GM12878 (cell line): ENCODE measurements around the gene CSTPP1. TPM values are rescaled to one million over a fixed set of nuclear protein-coding genes. Genes with fewer than 3 reads are reported as not detected.

Experiments used
- ATAC-seq: fragments of 200-7000 bp; cut with Tn5 transposase; 3 replicates; pipeline ENCODE4 v1.9.1; 2020; ENCODE audit warnings: mild to moderate bottlenecking, moderate library complexity
- BruUV-seq: library from RNA; stranded (reverse); fragments of 400-500 nt; replicated peaks from 2 replicates; lab custom pipeline; 2021; lab: Mats Ljungman, UMichigan
- CTCF ChIA-PET: fragments of 300-600 bp; sonication (Branson Sonifier 250); formaldehyde crosslinking; extraction: SDS; loops from one replicate; lab custom pipeline; 2021; ENCODE audit warnings: inconsistent platforms; lab: Yijun Ruan, JAX
- POLR2A ChIA-PET: fragments of 350-600 bp; formaldehyde crosslinking; extraction: SDS; loops from one replicate; lab custom pipeline; 2021; ENCODE audit warnings: inconsistent platforms; lab: Charles Lee
- RAD21 ChIA-PET: fragments of 300-600 bp; sonication (Branson Sonifier 250); formaldehyde crosslinking; loops from one replicate; lab custom pipeline; 2023; ENCODE audit warnings: antibody characterized with exemption; ENCODE audit not compliant: unreplicated experiment; lab: Charles Lee
- SMC1A ChIA-PET: fragments of 300-600 bp; sonication (Branson Sonifier 250); formaldehyde crosslinking; loops from one replicate; lab custom pipeline; 2023; ENCODE audit not compliant: unreplicated experiment, uncharacterized antibody; lab: Charles Lee
- DNase-seq: peaks from one replicate; pipeline ENCODE4 v3.0.0-alpha.2; 2011; ENCODE audit warnings: low read depth, low spot score
- FAIRE-seq: peaks from 3 replicates; lab custom pipeline; 2011; peaks lifted over from hg19 to GRCh38; lab: Jason Lieb, UNC
- H2AFZ ChIP-seq: 2 replicates; pipeline ENCODE4 v1.6.0; 2011; ENCODE audit warnings: low read depth, low read length, control low read depth; ENCODE audit not compliant: control insufficient read depth
- H3K27ac ChIP-seq: 2 replicates; pipeline ENCODE4 v1.5.1; 2011; ENCODE audit warnings: control low read depth; ENCODE audit not compliant: control insufficient read depth, insufficient read depth
- H3K27me3 ChIP-seq, 2 experiments: replicated peaks in 1 of 2; 2 replicates each; pipeline versions ENCODE4 v1.6.0 to v1.6.1; 2011; ENCODE audit warnings: low read length in 1 of 2; ENCODE audit not compliant: control insufficient read depth in 2 of 2, insufficient read depth in 2 of 2
- H3K36me3 ChIP-seq, 2 experiments: 2 replicates each; pipeline ENCODE4 v1.5.1; 2011; ENCODE audit warnings: low read length in 1 of 2; ENCODE audit not compliant: control insufficient read depth in 2 of 2, insufficient read depth in 2 of 2
- H3K4me1 ChIP-seq: 2 replicates; pipeline ENCODE4 v1.6.1; 2011; ENCODE audit warnings: mild to moderate bottlenecking, low read length, moderate library complexity, mixed read lengths; ENCODE audit not compliant: control insufficient read depth, insufficient read depth
- H3K4me2 ChIP-seq: 2 replicates; pipeline ENCODE4 v1.6.0; 2011; ENCODE audit warnings: control low read depth; ENCODE audit not compliant: control insufficient read depth, insufficient read depth
- H3K4me3 ChIP-seq: fragments of 200-600 bp; sonication (generic); 2 replicates; pipeline ENCODE4 v1.5.1; 2016
- H3K79me2 ChIP-seq: 2 replicates; pipeline ENCODE4 v1.6.0; 2011; ENCODE audit warnings: low read length; ENCODE audit not compliant: control insufficient read depth, insufficient read depth
- H3K9ac ChIP-seq: 2 replicates; pipeline ENCODE4 v1.8.0; 2011; ENCODE audit warnings: low read length, control low read depth, mixed read lengths; ENCODE audit not compliant: control insufficient read depth, insufficient read depth
- H3K9me3 ChIP-seq: replicated peaks from 3 replicates; pipeline ENCODE4 v1.5.1; 2011; ENCODE audit warnings: mild to moderate bottlenecking, low read length; ENCODE audit not compliant: control insufficient read depth, insufficient read depth
- H4K20me1 ChIP-seq: 2 replicates; pipeline ENCODE4 v1.6.0; 2011; ENCODE audit not compliant: control insufficient read depth, insufficient read depth
- ATF7 ChIP-seq: fragments of 450-650 bp; IDR thresholded peaks from 2 replicates; pipeline ENCODE4 v1.6.1; 2016; ENCODE audit warnings: low read depth, mild to moderate bottlenecking
- BRCA1 ChIP-seq: IDR thresholded peaks from 2 replicates; pipeline ENCODE4 v1.6.1; 2011; ENCODE audit warnings: low read depth, low read length, improper control_type of control experiment
- KDM1A ChIP-seq: fragments of 200-600 bp; sonication (generic); IDR thresholded peaks from 2 replicates; pipeline ENCODE4 v1.6.1; 2016; ENCODE audit warnings: borderline replicate concordance
- PML ChIP-seq: IDR thresholded peaks from 2 replicates; pipeline ENCODE4 v1.6.1; 2012; ENCODE audit warnings: low read length, inconsistent platforms
- WGBS: methylation state at CpG from one replicate; pipeline ENCODE4 v1.1.6; 2016; ENCODE audit warnings: low lambda C conversion rate; ENCODE audit not compliant: insufficient replicate concordance, insufficient coverage; ENCODE audit errors: missing lambda C conversion rate; 5-methylcytosine and 5-hydroxymethylcytosine counted together
- in situ Hi-C: fragments of 300-500 bp; cut with MboI; formaldehyde crosslinking; loops from 9 replicates; pipeline ENCODE4 v1.14.3; 2018; ENCODE audit warnings: mixed read lengths
- intact Hi-C: fragments of 100-400 bp; cut with micrococcal nuclease; formaldehyde crosslinking; loops from one replicate; pipeline ENCODE4 v1.14.2; 2022; ENCODE audit not compliant: unreplicated experiment
- polyA plus RNA-seq, 11 experiments: library from polyadenylated mRNA; depleted of rRNA in 4 of 11; unstranded in 6 of 11; stranded (reverse) in 5 of 11; fragments of >200 nt; fragmentation: Nextera tagmentation in 4 of 11; fragmentation: Illumina TruSeq in 1 of 11; extraction: Ambion mirVana in 4 of 11; extraction: Trizol in 1 of 11; gene quantifications; 1 replicate in 1 of 11; 2 replicates in 10 of 11; pipeline versions ENCODE4 v1.2.1 to v1.2.3, GENCODE V29; 2011 to 2016; ENCODE audit warnings: inconsistent platforms in 2 of 11, missing spikeins in 2 of 11, low read depth in 1 of 11
- total RNA-seq, 4 experiments: library from RNA; depleted of rRNA in 3 of 4; stranded (reverse); fragments of >200 nt in 3 of 4; fragmentation: Illumina TruSeq in 1 of 4; extraction: Trizol in 1 of 4; gene quantifications; 2 replicates each; pipeline versions ENCODE4 v1.2.1 to v1.2.3, GENCODE V29; 2013 to 2021
- TF ChIP-seq, protein P1 (sequence below): fragments of 450-650 bp; IDR thresholded peaks from 2 replicates; pipeline ENCODE4 v1.6.1; 2016; ENCODE audit warnings: mild to moderate bottlenecking
- TF ChIP-seq, protein P2 (sequence below): fragments of 150-350 bp; IDR thresholded peaks from 2 replicates; pipeline ENCODE4 v1.6.1; 2016; ENCODE audit warnings: low read depth, low read length

CSTPP1 gene
- total and polyA plus RNA-seq, 10 of the 15 experiments (the other 5 are each of a cell fraction or from before 2014, with no cell fraction given), result 7.1 to 23.4 (median 17.5) TPM

GRCh38 chr11:47021965-47022364 is 85.4 kb downstream of the CSTPP1 start:
- TF ChIP-seq, protein P1, sequence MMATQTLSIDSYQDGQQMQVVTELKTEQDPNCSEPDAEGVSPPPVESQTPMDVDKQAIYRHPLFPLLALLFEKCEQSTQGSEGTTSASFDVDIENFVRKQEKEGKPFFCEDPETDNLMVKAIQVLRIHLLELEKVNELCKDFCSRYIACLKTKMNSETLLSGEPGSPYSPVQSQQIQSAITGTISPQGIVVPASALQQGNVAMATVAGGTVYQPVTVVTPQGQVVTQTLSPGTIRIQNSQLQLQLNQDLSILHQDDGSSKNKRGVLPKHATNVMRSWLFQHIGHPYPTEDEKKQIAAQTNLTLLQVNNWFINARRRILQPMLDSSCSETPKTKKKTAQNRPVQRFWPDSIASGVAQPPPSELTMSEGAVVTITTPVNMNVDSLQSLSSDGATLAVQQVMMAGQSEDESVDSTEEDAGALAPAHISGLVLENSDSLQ, result no peak
- TF ChIP-seq ATF7, result peak; percentile 66; the same call in 1 of the 2 replicates
- no peak for TF ChIP-seq PML
- TF ChIP-seq, protein P2, sequence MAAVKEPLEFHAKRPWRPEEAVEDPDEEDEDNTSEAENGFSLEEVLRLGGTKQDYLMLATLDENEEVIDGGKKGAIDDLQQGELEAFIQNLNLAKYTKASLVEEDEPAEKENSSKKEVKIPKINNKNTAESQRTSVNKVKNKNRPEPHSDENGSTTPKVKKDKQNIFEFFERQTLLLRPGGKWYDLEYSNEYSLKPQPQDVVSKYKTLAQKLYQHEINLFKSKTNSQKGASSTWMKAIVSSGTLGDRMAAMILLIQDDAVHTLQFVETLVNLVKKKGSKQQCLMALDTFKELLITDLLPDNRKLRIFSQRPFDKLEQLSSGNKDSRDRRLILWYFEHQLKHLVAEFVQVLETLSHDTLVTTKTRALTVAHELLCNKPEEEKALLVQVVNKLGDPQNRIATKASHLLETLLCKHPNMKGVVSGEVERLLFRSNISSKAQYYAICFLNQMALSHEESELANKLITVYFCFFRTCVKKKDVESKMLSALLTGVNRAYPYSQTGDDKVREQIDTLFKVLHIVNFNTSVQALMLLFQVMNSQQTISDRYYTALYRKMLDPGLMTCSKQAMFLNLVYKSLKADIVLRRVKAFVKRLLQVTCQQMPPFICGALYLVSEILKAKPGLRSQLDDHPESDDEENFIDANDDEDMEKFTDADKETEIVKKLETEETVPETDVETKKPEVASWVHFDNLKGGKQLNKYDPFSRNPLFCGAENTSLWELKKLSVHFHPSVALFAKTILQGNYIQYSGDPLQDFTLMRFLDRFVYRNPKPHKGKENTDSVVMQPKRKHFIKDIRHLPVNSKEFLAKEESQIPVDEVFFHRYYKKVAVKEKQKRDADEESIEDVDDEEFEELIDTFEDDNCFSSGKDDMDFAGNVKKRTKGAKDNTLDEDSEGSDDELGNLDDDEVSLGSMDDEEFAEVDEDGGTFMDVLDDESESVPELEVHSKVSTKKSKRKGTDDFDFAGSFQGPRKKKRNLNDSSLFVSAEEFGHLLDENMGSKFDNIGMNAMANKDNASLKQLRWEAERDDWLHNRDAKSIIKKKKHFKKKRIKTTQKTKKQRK, result no peak
- TF ChIP-seq BRCA1, result no peak
- no peak for TF ChIP-seq KDM1A
- no peak for FAIRE-seq
- no peak overlapping the region for H3K4me3 ChIP-seq
- in situ Hi-C loops (no loop called here), intact Hi-C loops (no loop called here)
- ChIA-PET CTCF (interaction anchor here (1.0 to 1.7 kb wide), 6 partner anchors 10 to 131 kb away, joined by 3 to 4 read pairs (median 4); no protein-coding TSS in a partner anchor), RAD21 (interaction anchor here (1.1 to 1.2 kb wide), 3 partner anchors 86 to 110 kb away, joined by 3 to 8 read pairs (median 3); partner anchors contain the start of gene CSTPP1), POLR2A (interaction anchor here (0.6 kb wide), 1 partner anchor 19 kb away, joined by 4 read pairs; no protein-coding TSS in a partner anchor), SMC1A (interaction anchor here (0.9 to 1.6 kb wide), 5 partner anchors 16 to 46 kb away, joined by 3 to 8 read pairs (median 6); no protein-coding TSS in a partner anchor)
- H3K36me3 ChIP-seq, result no peaks in the 10 kb centered on the region
- no peak overlapping the region for H3K4me2 ChIP-seq
- BruUV-seq, result no TSS peak
- no peak for DNase-seq
- no peak for ATAC-seq
- no peaks in the 10 kb centered on the region for H3K79me2 ChIP-seq
- peaks cover 4% of the 10 kb centered on the region; the same call in 2 of the 3 replicates for H3K9me3 ChIP-seq
- H3K27me3 ChIP-seq, result no peaks in the 10 kb centered on the region
- no peak overlapping the region for H3K27ac ChIP-seq
- H2AFZ ChIP-seq, result no peak overlapping the region
- no peak overlapping the region for H3K9ac ChIP-seq
- 93% methylated on average over 1 of the region's 1 CpG for WGBS
- H3K4me1 ChIP-seq, result peaks cover 14% of the 10 kb centered on the region
- H4K20me1 ChIP-seq, result no peaks in the 10 kb centered on the region
